Upper lobe of right lung (tissue), 1 donor: ENCODE results near the gene TACC3. TPM values are rescaled to one million over a fixed set of nuclear protein-coding genes. Genes with fewer than 3 reads are reported as not detected.

ENCODE experiments used
- ATAC-seq: fragments of 200-7000 bp; cut with Tn5 transposase; one replicate; pipeline ENCODE4 v1.9.1; 2020; ENCODE audit warnings: mild to moderate bottlenecking, moderate library complexity
- DNase-seq: peaks from one replicate; pipeline ENCODE4 v3.0.0-alpha.2; 2020
- H3K27ac ChIP-seq: fragments of 200-600 bp; one replicate; pipeline ENCODE4 v1.8.0; 2022
- H3K27me3 ChIP-seq: fragments of 200-600 bp; one replicate; pipeline ENCODE4 v1.8.0; 2022; ENCODE audit warnings: mild to moderate bottlenecking
- H3K36me3 ChIP-seq: fragments of 200-600 bp; one replicate; pipeline ENCODE4 v1.8.0; 2022
- H3K4me1 ChIP-seq: fragments of 200-600 bp; one replicate; pipeline ENCODE4 v1.8.0; 2022
- H3K4me3 ChIP-seq: fragments of 200-600 bp; one replicate; pipeline ENCODE4 v1.8.0; 2022; ENCODE audit warnings: mild to moderate bottlenecking
- H3K9me3 ChIP-seq: fragments of 200-600 bp; one replicate; pipeline ENCODE4 v1.8.0; 2022
- intact Hi-C: fragments of 100-400 bp; cut with DNase I; formaldehyde crosslinking; loops from one replicate; pipeline ENCODE4 v1.11.0; 2022
- total RNA-seq: library from RNA; stranded (reverse); fragmentation: NEBNext Ultra II Directional; extraction: Animal tissue kit (Norgen Biotek cat#: 25700); gene quantifications from one replicate; pipeline ENCODE4 v1.2.1, GENCODE V29; 2021
- TF ChIP-seq, protein P1 (sequence below): fragments of 200-600 bp; IDR thresholded peaks from one replicate; pipeline ENCODE4 v1.8.0; 2022; ENCODE audit warnings: antibody characterized with exemption
- donor health status: DM: no; HTN: yes; CAD: no; lungs with severe emphysema.

Gene TACC3
- total RNA-seq, 1 donor from 2014 or later = 13.3 TPM

- H3K27me3 ChIP-seq = no peaks in the 10 kb centered on the region
- no peaks in the 10 kb centered on the region for H3K9me3 ChIP-seq
- intact Hi-C loops = no loop called here
- H3K4me1 ChIP-seq = peaks cover 8% of the 10 kb centered on the region
- TF ChIP-seq, protein P1, sequence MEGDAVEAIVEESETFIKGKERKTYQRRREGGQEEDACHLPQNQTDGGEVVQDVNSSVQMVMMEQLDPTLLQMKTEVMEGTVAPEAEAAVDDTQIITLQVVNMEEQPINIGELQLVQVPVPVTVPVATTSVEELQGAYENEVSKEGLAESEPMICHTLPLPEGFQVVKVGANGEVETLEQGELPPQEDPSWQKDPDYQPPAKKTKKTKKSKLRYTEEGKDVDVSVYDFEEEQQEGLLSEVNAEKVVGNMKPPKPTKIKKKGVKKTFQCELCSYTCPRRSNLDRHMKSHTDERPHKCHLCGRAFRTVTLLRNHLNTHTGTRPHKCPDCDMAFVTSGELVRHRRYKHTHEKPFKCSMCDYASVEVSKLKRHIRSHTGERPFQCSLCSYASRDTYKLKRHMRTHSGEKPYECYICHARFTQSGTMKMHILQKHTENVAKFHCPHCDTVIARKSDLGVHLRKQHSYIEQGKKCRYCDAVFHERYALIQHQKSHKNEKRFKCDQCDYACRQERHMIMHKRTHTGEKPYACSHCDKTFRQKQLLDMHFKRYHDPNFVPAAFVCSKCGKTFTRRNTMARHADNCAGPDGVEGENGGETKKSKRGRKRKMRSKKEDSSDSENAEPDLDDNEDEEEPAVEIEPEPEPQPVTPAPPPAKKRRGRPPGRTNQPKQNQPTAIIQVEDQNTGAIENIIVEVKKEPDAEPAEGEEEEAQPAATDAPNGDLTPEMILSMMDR = no peak
- DNase-seq = no peak
- H3K27ac ChIP-seq = no peak overlapping the region
- H3K4me3 ChIP-seq = no peak overlapping the region
- H3K36me3 ChIP-seq = no peaks in the 10 kb centered on the region
- no peak for ATAC-seq
Observed at GRCh38 chr4:1778642-1779392, 57.5 kb downstream of the TACC3 start.

DNA sequence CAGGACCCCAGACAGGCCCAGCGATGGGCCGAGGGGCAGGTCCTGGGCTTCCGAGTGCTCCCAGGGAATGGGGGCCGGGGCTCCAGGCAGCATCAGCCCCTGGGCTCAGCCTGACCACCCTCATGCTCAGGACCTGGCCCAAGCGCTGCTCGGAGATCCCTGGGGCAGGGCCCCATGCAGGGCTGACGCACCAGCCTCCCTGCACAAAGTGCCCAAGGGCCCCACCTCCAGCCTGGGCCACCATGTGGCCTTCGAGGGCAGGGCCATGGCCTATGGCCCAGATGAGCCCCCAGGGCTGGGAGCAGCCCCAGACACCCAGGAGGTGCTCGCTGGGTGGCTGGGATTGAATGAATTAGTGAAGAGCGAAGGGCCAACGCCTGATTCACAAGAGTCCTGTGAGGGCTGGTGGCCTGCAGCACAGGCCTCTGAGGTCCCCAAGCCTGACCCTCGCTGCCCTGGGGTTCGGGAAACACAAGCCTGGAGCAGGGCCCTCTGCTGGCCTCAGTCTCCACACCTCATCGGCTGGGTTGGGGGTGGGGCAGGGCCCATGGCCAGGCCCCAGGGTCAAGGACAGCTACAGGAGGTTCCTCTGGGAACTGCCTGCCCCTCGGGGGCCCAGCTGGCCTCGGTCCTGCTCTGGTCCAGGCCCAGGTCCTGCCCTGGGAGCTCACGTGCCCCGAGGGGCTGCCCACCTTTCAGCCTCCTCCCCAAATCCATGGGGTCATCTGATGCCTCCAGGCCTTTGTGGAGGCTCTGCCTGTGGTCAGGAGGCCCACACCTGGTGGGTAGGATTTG is 58.5 kb downstream of the TACC3 start:
- intact Hi-C loops = no loop called here
- Histone ChIP-seq H3K4me1 (peaks cover 8% of the 10 kb centered on the region), H3K9me3 (no peaks in the 10 kb centered on the region), H3K27ac (no peak overlapping the region), H3K36me3 (no peaks in the 10 kb centered on the region), H3K27me3 (no peaks in the 10 kb centered on the region), H3K4me3 (no peak overlapping the region)
- DNase-seq (no peak), ATAC-seq (no peak)
- TF ChIP-seq, protein P1 = no peak

DNA sequence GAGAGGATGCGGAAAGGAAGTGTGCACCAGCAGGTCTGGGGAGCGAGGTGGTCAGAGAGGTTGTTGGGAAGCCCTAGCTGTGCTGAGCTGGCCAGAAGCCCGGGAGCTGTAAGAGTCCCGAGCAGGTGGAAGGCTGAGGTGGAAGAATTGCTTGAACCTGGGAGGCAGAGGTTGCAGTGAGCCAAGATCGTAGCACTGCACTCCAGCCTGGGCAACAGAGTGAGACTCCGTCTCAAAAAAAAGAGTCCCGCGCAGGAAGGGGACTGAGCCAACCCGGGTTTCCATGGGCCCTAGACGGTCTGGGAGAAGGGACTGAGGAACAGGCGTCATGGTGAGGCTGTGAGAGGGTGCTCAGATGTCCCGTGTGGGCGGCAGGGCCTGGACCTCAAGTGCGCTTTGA is 59.1 kb downstream of the TACC3 start:
- intact Hi-C loops = no loop called here
- no peak for ATAC-seq

DNA sequence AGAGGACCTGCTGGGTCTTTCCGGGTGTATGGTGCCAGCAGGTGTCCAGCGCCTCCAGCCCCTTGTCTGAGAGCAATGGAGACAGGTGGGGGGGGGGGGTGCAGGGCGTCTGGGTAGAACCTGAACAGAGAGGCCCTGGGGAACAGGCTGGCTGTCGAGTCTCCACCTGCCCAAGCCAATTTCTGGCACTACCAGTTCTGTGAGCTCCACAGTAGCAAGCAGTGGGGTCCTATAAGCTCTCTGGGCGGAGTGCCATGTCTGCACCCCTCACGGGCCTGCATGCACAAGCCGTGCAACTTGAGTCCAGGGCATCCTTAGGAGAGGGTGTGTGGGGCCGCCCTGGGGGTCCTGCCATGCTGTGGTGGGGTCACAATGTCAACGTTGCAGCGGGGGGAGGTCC is 61.7 kb downstream of the TACC3 start:
- intact Hi-C loops = no loop called here
- TF ChIP-seq, protein P1 = no peak
- DNase-seq = no peak

More for the DNA sequence above, 59.1 kb downstream of the TACC3 start:
- TF ChIP-seq, protein P1 = no peak
- Histone ChIP-seq H3K9me3 (no peaks in the 10 kb centered on the region), H3K27me3 (no peaks in the 10 kb centered on the region), H3K27ac (no peak overlapping the region), H3K4me3 (no peak overlapping the region), H3K36me3 (no peaks in the 10 kb centered on the region), H3K4me1 (peaks cover 8% of the 10 kb centered on the region)
- no peak for DNase-seq

DNA sequence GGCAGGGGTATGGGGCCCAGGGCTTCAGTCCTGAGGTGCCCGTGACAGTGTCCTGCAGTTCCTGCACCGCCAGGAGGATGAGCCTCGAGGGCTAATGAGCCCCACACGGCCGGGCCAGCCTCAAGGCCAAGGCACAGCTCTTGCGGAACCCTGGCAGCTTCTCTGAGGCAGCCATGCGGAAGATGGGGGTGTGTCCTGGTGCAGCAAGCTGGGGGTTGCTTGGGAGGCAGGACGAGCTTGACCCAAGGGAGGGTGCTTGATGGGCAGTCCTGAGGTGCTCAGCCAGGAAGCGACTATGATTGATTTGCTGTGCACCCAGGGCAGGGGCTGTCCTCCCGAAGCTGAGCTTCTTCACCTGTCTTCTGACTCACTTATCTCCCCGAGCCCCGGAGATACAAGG is 62.6 kb downstream of the TACC3 start:
- H3K4me1 ChIP-seq = no peaks in the 10 kb centered on the region
- DNase-seq (no peak), ATAC-seq (no peak)
- intact Hi-C loops = no loop called here
- no peaks in the 10 kb centered on the region for H3K36me3 ChIP-seq
- TF ChIP-seq, protein P1 = no peak
- H3K27ac ChIP-seq = no peak overlapping the region
- H3K27me3 ChIP-seq = no peaks in the 10 kb centered on the region
- no peaks in the 10 kb centered on the region for H3K9me3 ChIP-seq
- H3K4me3 ChIP-seq = no peak overlapping the region

More for the DNA sequence above, 61.7 kb downstream of the TACC3 start:
- H3K4me1 ChIP-seq = peaks cover 3% of the 10 kb centered on the region
- H3K36me3 ChIP-seq = no peaks in the 10 kb centered on the region
- H3K27me3 ChIP-seq = no peaks in the 10 kb centered on the region
- ATAC-seq = no peak
- H3K27ac ChIP-seq = no peak overlapping the region
- no peaks in the 10 kb centered on the region for H3K9me3 ChIP-seq
- no peak overlapping the region for H3K4me3 ChIP-seq
